ENCODE results near the gene EYA4. TPM values are rescaled to one million over a fixed set of nuclear protein-coding genes. Genes with fewer than 3 reads are reported as not detected.

The EYA4 gene
- total RNA-seq, 1 experiment from 2014 or later: not detected

GRCh38 chr6:133460101-133460500 lies 218.9 kb downstream of the EYA4 start:
- no peaks in the 10 kb centered on the region for H3K27me3 ChIP-seq (replicated peaks; ENCODE audit: control insufficient read depth, insufficient read depth, low read length)
- H3K4me3 Mint-ChIP-seq (ENCODE audit: unreplicated experiment): no peak overlapping the region
- no peaks in the 10 kb centered on the region for H3K9me3 Mint-ChIP-seq (ENCODE audit: unreplicated experiment)
- H3K9me3 ChIP-seq: no peaks in the 10 kb centered on the region
- no TSS peak for BruUV-seq (replicated peaks)
- no peaks in the 10 kb centered on the region for H3K27me3 Mint-ChIP-seq (ENCODE audit: insufficient read depth, unreplicated experiment)
- no peak for TF ChIP-seq CTCF (IDR thresholded peaks at IDR 0.05; ENCODE audit: insufficient read depth in 1 of 2, low read depth in 1 of 2, low read length in 1 of 2, severe bottlenecking in 1 of 2, unreplicated experiment in 1 of 2)
- H3K27ac Mint-ChIP-seq (ENCODE audit: unreplicated experiment): no peak overlapping the region
- H3K36me3 ChIP-seq (ENCODE audit: control insufficient read depth, insufficient read depth, low read length): no peaks in the 10 kb centered on the region
- no peaks in the 10 kb centered on the region for H3K36me3 Mint-ChIP-seq (ENCODE audit: insufficient read depth, unreplicated experiment)
- H3K4me1 ChIP-seq: no peaks in the 10 kb centered on the region
- ChIA-PET CTCF (no interaction called here), POLR2A (no interaction called here)
- H3K4me3 ChIP-seq (ENCODE audit: low read depth, low read length): no peak overlapping the region
- intact Hi-C loops (cut with micrococcal nuclease; ENCODE audit: unreplicated experiment): no loop called here
- no peaks in the 10 kb centered on the region for H3K4me1 Mint-ChIP-seq (ENCODE audit: low read depth, unreplicated experiment)
- no peak for DNase-seq

GRCh38 chr6:133463790-133464189 lies 222.6 kb downstream of the EYA4 start:
- POLR2A ChIA-PET: no interaction called here

GRCh38 chr6:133466680-133467079 lies 225.5 kb downstream of the EYA4 start:
- no peak for DNase-seq
- no peaks in the 10 kb centered on the region for H3K27me3 ChIP-seq (replicated peaks; ENCODE audit: control insufficient read depth, insufficient read depth, low read length)
- H3K36me3 ChIP-seq (ENCODE audit: control insufficient read depth, insufficient read depth, low read length): no peaks in the 10 kb centered on the region
- CTCF ChIA-PET: interaction anchor here (0.5 kb wide), 1 partner anchor 647 kb away, joined by 3 read pairs; no protein-coding TSS in a partner anchor
- H3K4me1 Mint-ChIP-seq (ENCODE audit: low read depth, unreplicated experiment): no peaks in the 10 kb centered on the region
- H3K27me3 Mint-ChIP-seq (ENCODE audit: insufficient read depth, unreplicated experiment): peaks cover 4% of the 10 kb centered on the region
- no peak overlapping the region for H3K27ac Mint-ChIP-seq (ENCODE audit: unreplicated experiment)
- H3K4me1 ChIP-seq: no peaks in the 10 kb centered on the region
- no peaks in the 10 kb centered on the region for H3K9me3 Mint-ChIP-seq (ENCODE audit: unreplicated experiment)
- no peak for TF ChIP-seq CTCF (IDR thresholded peaks at IDR 0.05; ENCODE audit: insufficient read depth in 1 of 2, low read depth in 1 of 2, low read length in 1 of 2, severe bottlenecking in 1 of 2, unreplicated experiment in 1 of 2)
- POLR2A ChIA-PET: no interaction called here
- no TSS peak for BruUV-seq (replicated peaks)
- H3K9me3 ChIP-seq: no peaks in the 10 kb centered on the region
- no peak overlapping the region for H3K4me3 ChIP-seq (ENCODE audit: low read depth, low read length)
- H3K4me3 Mint-ChIP-seq (ENCODE audit: unreplicated experiment): no peak overlapping the region
- intact Hi-C loops (cut with micrococcal nuclease; ENCODE audit: unreplicated experiment): no loop called here
- H3K36me3 Mint-ChIP-seq (ENCODE audit: insufficient read depth, unreplicated experiment): no peaks in the 10 kb centered on the region

More at GRCh38 chr6:133463790-133464189, 222.6 kb downstream of the EYA4 start:
- Mint-ChIP-seq H3K27ac (ENCODE audit: unreplicated experiment) (no peak overlapping the region), H3K27me3 (ENCODE audit: insufficient read depth, unreplicated experiment) (peaks cover 4% of the 10 kb centered on the region), H3K4me3 (ENCODE audit: unreplicated experiment) (no peak overlapping the region), H3K4me1 (ENCODE audit: low read depth, unreplicated experiment) (no peaks in the 10 kb centered on the region), H3K36me3 (ENCODE audit: insufficient read depth, unreplicated experiment) (no peaks in the 10 kb centered on the region), H3K9me3 (ENCODE audit: unreplicated experiment) (no peaks in the 10 kb centered on the region)
- BruUV-seq (replicated peaks): no TSS peak
- no peaks in the 10 kb centered on the region for H3K4me1 ChIP-seq
- H3K9me3 ChIP-seq: no peaks in the 10 kb centered on the region
- no peaks in the 10 kb centered on the region for H3K36me3 ChIP-seq (ENCODE audit: control insufficient read depth, insufficient read depth, low read length)
- no peak for TF ChIP-seq CTCF (IDR thresholded peaks at IDR 0.05; ENCODE audit: insufficient read depth in 1 of 2, low read depth in 1 of 2, low read length in 1 of 2, severe bottlenecking in 1 of 2, unreplicated experiment in 1 of 2)
- H3K4me3 ChIP-seq (ENCODE audit: low read depth, low read length): no peak overlapping the region
- intact Hi-C loops (cut with micrococcal nuclease; ENCODE audit: unreplicated experiment): no loop called here
- no peaks in the 10 kb centered on the region for H3K27me3 ChIP-seq (replicated peaks; ENCODE audit: control insufficient read depth, insufficient read depth, low read length)
- DNase-seq: no peak
- CTCF ChIA-PET: no interaction called here
